H9 (cell line): Measurements from ENCODE around the gene FAM124A. TPM values are rescaled to one million over a fixed set of nuclear protein-coding genes. Genes with fewer than 3 reads are reported as not detected.
A peak's percentile ranks its signal among the peaks of the same experiment; 100 is the strongest.

Experiments
- DNase-seq: peaks from one replicate; pipeline ENCODE4 v3.0.0-alpha.2; 2017
- H2AFZ ChIP-seq: one replicate; pipeline ENCODE4 v1.6.1; 2013; ENCODE audit warnings: mild to moderate bottlenecking, low read length, control low read depth, moderate library complexity
- H2AK5ac ChIP-seq: 2 replicates; pipeline ENCODE4 v1.6.1; 2013; ENCODE audit warnings: low read length, control low read depth, mixed read lengths; ENCODE audit not compliant: insufficient read length
- H2BK120ac ChIP-seq: one replicate; pipeline ENCODE4 v1.6.1; 2013; ENCODE audit warnings: low read depth, mild to moderate bottlenecking, low read length, control low read depth, inconsistent platforms; ENCODE audit not compliant: poor library complexity, severe bottlenecking
- H2BK12ac ChIP-seq: 2 replicates; pipeline ENCODE4 v1.6.1; 2013; ENCODE audit warnings: low read length, control low read depth, mixed read lengths, low read depth; ENCODE audit not compliant: insufficient read length
- H2BK15ac ChIP-seq: 2 replicates; pipeline ENCODE4 v1.6.1; 2013; ENCODE audit warnings: low read depth, low read length, control low read depth
- H2BK20ac ChIP-seq: one replicate; pipeline ENCODE4 v1.6.1; 2013; ENCODE audit warnings: low read depth, mild to moderate bottlenecking, low read length, control low read depth, inconsistent platforms; ENCODE audit not compliant: poor library complexity, severe bottlenecking
- H2BK5ac ChIP-seq: 2 replicates; pipeline ENCODE4 v1.6.1; 2013; ENCODE audit warnings: low read length, control low read depth, mixed read lengths; ENCODE audit not compliant: insufficient read length
- H3K14ac ChIP-seq: 2 replicates; pipeline ENCODE4 v1.6.1; 2013; ENCODE audit warnings: low read length, control low read depth; ENCODE audit not compliant: insufficient read depth
- H3K18ac ChIP-seq: 2 replicates; pipeline ENCODE4 v1.6.1; 2013; ENCODE audit warnings: low read depth, mild to moderate bottlenecking, mixed read lengths, low read length, control low read depth; ENCODE audit not compliant: insufficient read length
- H3K23ac ChIP-seq: 2 replicates; pipeline ENCODE4 v1.6.1; 2013; ENCODE audit warnings: low read length, control low read depth, mixed read lengths, low read depth; ENCODE audit not compliant: insufficient read length
- H3K23me2 ChIP-seq: 2 replicates; pipeline ENCODE4 v1.6.1; 2013; ENCODE audit warnings: low read depth, mild to moderate bottlenecking, mixed read lengths, low read length, control low read depth; ENCODE audit not compliant: insufficient read length, poor library complexity, severe bottlenecking
- H3K27ac ChIP-seq: 2 replicates; pipeline ENCODE4 v1.5.1; 2013; ENCODE audit warnings: low read length, control low read depth, mixed read lengths, low read depth; ENCODE audit not compliant: insufficient read length
- H3K27me3 ChIP-seq: 2 replicates; pipeline ENCODE4 v1.6.1; 2013; ENCODE audit warnings: low read length, control low read depth, inconsistent platforms; ENCODE audit not compliant: insufficient read depth
- H3K4ac ChIP-seq: 2 replicates; pipeline ENCODE4 v1.6.1; 2013; ENCODE audit warnings: low read depth, mild to moderate bottlenecking, control low read depth, inconsistent platforms, low read length, moderate library complexity
- H3K4me1 ChIP-seq: 2 replicates; pipeline ENCODE4 v1.6.1; 2013; ENCODE audit warnings: low read length, control low read depth, inconsistent platforms; ENCODE audit not compliant: insufficient read depth
- H3K4me2 ChIP-seq: 2 replicates; pipeline ENCODE4 v1.6.1; 2013; ENCODE audit warnings: low read length, control low read depth, mixed read lengths; ENCODE audit not compliant: insufficient read length, insufficient read depth
- H3K56ac ChIP-seq: 2 replicates; pipeline ENCODE4 v1.6.1; 2013; ENCODE audit warnings: low read depth, mild to moderate bottlenecking, mixed read lengths, low read length, control low read depth; ENCODE audit not compliant: insufficient read length
- H3K79me1 ChIP-seq: 2 replicates; pipeline ENCODE4 v1.6.1; 2013; ENCODE audit warnings: low read depth, mild to moderate bottlenecking, moderate library complexity, low read length, control low read depth, inconsistent platforms; ENCODE audit not compliant: insufficient read depth, poor library complexity, severe bottlenecking
- H3K79me2 ChIP-seq: 2 replicates; pipeline ENCODE4 v1.6.1; 2013; ENCODE audit warnings: low read length, control low read depth, inconsistent platforms; ENCODE audit not compliant: insufficient read depth
- H3K9ac ChIP-seq: 2 replicates; pipeline ENCODE4 v1.6.1; 2013; ENCODE audit warnings: low read length, control low read depth, mixed read lengths; ENCODE audit not compliant: insufficient read length; ENCODE audit errors: extremely low read depth
- H3K9me3 ChIP-seq: one replicate; pipeline ENCODE4 v1.6.1; 2013; ENCODE audit warnings: low read depth, low read length, inconsistent platforms; ENCODE audit not compliant: control insufficient read depth
- H3T11ph ChIP-seq: one replicate; pipeline ENCODE4 v1.6.1; 2013; ENCODE audit warnings: mild to moderate bottlenecking, low read length, control low read depth, inconsistent platforms
- H4K20me1 ChIP-seq: one replicate; pipeline ENCODE4 v1.6.1; 2013; ENCODE audit not compliant: control insufficient read depth, insufficient read length, insufficient read depth
- H4K5ac ChIP-seq: 2 replicates; pipeline ENCODE4 v1.6.1; 2013; ENCODE audit warnings: low read depth, mild to moderate bottlenecking, mixed read lengths, low read length, control low read depth; ENCODE audit not compliant: insufficient read length
- H4K8ac ChIP-seq: replicated peaks from 2 replicates; pipeline ENCODE4 v1.6.1; 2013; ENCODE audit warnings: low read length, control low read depth, mixed read lengths, low read depth; ENCODE audit not compliant: insufficient read length
- H4K91ac ChIP-seq: 2 replicates; pipeline ENCODE4 v1.6.1; 2013; ENCODE audit warnings: low read depth, mild to moderate bottlenecking, moderate library complexity, mixed read lengths, low read length, control low read depth; ENCODE audit not compliant: insufficient read length
- H3K27ac Mint-ChIP-seq, 3 experiments: 2 replicates in 2 of 3; 3 replicates in 1 of 3; pipeline ENCODE4 v1.8.0; 2020 to 2021; ENCODE audit warnings: mixed read lengths in 3 of 3, mild to moderate bottlenecking in 1 of 3, moderate library complexity in 1 of 3
- H3K27me3 Mint-ChIP-seq: 2 replicates; pipeline ENCODE4 v1.8.0; 2021; ENCODE audit warnings: low read depth, mild to moderate bottlenecking, moderate library complexity, mixed read lengths
- H3K36me3 Mint-ChIP-seq, 3 experiments: 2 replicates in 2 of 3; 3 replicates in 1 of 3; pipeline ENCODE4 v1.8.0; 2020 to 2021; ENCODE audit warnings: low read depth in 3 of 3, mixed read lengths in 3 of 3; ENCODE audit not compliant: insufficient read depth in 1 of 3
- H3K4me1 Mint-ChIP-seq, 2 experiments: 2 replicates each; pipeline ENCODE4 v1.8.0; 2020; ENCODE audit warnings: mixed read lengths in 2 of 2
- H3K4me3 Mint-ChIP-seq, 2 experiments: 2 replicates in 1 of 2; 3 replicates in 1 of 2; pipeline ENCODE4 v1.8.0; 2020 to 2021; ENCODE audit warnings: mild to moderate bottlenecking in 2 of 2, mixed read lengths in 2 of 2, moderate library complexity in 1 of 2
- H3K9me3 Mint-ChIP-seq, 2 experiments: 2 replicates in 1 of 2; 3 replicates in 1 of 2; pipeline ENCODE4 v1.8.0; 2020; ENCODE audit warnings: mild to moderate bottlenecking in 2 of 2, mixed read lengths in 2 of 2, moderate library complexity in 1 of 2
- WGBS: extraction: QIAGEN DNeasy Blood & Tissue Kit; methylation state at CpG from one replicate; pipeline ENCODE4 v1.1.7; 2013; ENCODE audit warnings: missing lambda C conversion rate, low lambda C conversion rate, mixed read lengths; ENCODE audit not compliant: insufficient read length; ENCODE audit errors: extremely low coverage; 5-methylcytosine and 5-hydroxymethylcytosine counted together
- total RNA-seq: library from RNA; stranded (reverse); gene quantifications from 2 replicates; pipeline ENCODE4 v1.2.1, GENCODE V29; 2021
- TF ChIP-seq, protein P1 (sequence below): fragments of 200-600 bp; sonication (generic); conservative IDR thresholded peaks from 3 replicates; pipeline ENCODE4 v1.8.0; 2021; ENCODE audit warnings: antibody characterized with exemption, mild to moderate bottlenecking

FAM124A gene
- total RNA-seq, 1 experiment from 2014 or later: 41.9 TPM

DNA sequence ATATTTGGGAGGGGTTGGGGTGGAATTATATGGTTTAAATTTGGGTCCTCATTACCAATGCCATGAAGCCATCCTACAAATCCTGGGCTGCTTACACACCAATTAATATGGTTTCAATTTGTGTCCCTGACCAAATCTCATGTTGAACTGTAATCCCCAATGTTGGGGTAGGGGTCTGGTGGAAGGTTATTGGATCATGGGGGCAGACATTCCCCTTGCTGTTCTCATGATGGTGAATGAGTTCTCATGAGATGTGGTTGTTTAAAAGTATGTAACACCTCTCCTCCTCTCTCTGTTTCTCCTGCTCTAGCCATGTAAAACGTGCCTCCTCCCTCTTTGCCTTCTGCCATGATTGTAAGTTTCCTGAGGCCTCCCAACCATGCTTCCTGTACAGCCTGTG lies 46.6 kb upstream of the FAM124A start:
- Histone ChIP-seq H4K5ac (no peak overlapping the region), H3K23me2 (no peaks in the 10 kb centered on the region), H2BK15ac (no peak overlapping the region), H4K91ac (no peak overlapping the region), H3K4me2 (no peak overlapping the region), H3K56ac (no peak overlapping the region), H3K9me3 (no peaks in the 10 kb centered on the region), H3K4ac (no peak overlapping the region), H2BK120ac (no peak overlapping the region), H3K9ac (no peak overlapping the region), H3K79me2 (peaks cover 2% of the 10 kb centered on the region; the same call in 1 of the 2 replicates), H2BK5ac (no peak overlapping the region), H4K8ac (no peak overlapping the region), H3K14ac (no peak overlapping the region), H3K27ac (peak overlapping the region; percentile 7), H3T11ph (no peak overlapping the region), H4K20me1 (no peaks in the 10 kb centered on the region), H3K79me1 (no peaks in the 10 kb centered on the region), H3K18ac (no peak overlapping the region), H2AFZ (no peak overlapping the region), H2BK12ac (no peak overlapping the region), H2AK5ac (no peak overlapping the region), H2BK20ac (no peak overlapping the region), H3K4me1 (peaks cover 4% of the 10 kb centered on the region), H3K23ac (no peak overlapping the region), H3K27me3 (no peaks in the 10 kb centered on the region)
- peaks cover 85 to 93% (median 93%) of the 10 kb centered on the region in 3 experiments for H3K36me3 Mint-ChIP-seq
- H3K9me3 Mint-ChIP-seq: peaks cover 3 to 8% of the 10 kb centered on the region in 2 experiments; a peak in 3 of 5 replicates
- peak overlapping the region; percentile 68 to 81 for H3K4me3 Mint-ChIP-seq
- peak overlapping the region; percentile 58 to 97 (median 95); a peak in 6 of 7 replicates for H3K27ac Mint-ChIP-seq
- no peak for DNase-seq
- no peaks in the 10 kb centered on the region; the same call in none of the 2 replicates for H3K27me3 Mint-ChIP-seq
- WGBS: no CpG with 5 or more reads among the region's 1 CpG
- TF ChIP-seq, protein P1, sequence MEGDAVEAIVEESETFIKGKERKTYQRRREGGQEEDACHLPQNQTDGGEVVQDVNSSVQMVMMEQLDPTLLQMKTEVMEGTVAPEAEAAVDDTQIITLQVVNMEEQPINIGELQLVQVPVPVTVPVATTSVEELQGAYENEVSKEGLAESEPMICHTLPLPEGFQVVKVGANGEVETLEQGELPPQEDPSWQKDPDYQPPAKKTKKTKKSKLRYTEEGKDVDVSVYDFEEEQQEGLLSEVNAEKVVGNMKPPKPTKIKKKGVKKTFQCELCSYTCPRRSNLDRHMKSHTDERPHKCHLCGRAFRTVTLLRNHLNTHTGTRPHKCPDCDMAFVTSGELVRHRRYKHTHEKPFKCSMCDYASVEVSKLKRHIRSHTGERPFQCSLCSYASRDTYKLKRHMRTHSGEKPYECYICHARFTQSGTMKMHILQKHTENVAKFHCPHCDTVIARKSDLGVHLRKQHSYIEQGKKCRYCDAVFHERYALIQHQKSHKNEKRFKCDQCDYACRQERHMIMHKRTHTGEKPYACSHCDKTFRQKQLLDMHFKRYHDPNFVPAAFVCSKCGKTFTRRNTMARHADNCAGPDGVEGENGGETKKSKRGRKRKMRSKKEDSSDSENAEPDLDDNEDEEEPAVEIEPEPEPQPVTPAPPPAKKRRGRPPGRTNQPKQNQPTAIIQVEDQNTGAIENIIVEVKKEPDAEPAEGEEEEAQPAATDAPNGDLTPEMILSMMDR: no peak
- H3K4me1 Mint-ChIP-seq: peaks cover 63 to 72% of the 10 kb centered on the region in 2 experiments
